Measurements from ENCODE around the gene KCNJ10. TPM values are rescaled to one million over a fixed set of nuclear protein-coding genes. Genes with fewer than 3 reads are reported as not detected.

KCNJ10 gene
- total RNA-seq, 2 experiments from 2014 or later = not detected

DNA sequence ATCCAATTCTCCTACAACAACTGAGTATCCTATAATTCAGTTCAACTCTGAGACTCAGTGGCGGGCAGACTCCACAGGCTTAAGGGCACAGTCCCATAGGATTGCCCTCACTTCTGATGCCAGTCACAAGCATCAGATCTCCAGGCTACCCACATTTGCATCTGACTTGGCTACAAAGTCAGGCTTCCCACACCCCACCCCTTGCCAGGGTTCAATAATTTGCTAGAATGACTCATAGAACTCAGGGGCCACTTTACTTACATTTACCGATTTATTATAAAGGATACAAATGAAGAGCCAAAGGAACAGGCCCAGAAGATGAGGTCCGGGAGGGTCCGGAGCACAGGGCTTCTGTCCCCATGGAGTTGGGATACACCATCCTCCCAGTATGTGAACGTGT is 80.0 kb downstream of the KCNJ10 start:
- POLR2A ChIA-PET = no interaction called here
- no peak for ATAC-seq (ENCODE audit: low read depth)
- Mint-ChIP-seq H3K4me3 (no peak overlapping the region), H3K36me3 (no peaks in the 10 kb centered on the region), H3K27me3 (peaks cover 25% of the 10 kb centered on the region), H3K9me3 (no peaks in the 10 kb centered on the region), H3K4me1 (peaks cover 4% of the 10 kb centered on the region), H3K27ac (no peak overlapping the region)
- no peak for DNase-seq

DNA sequence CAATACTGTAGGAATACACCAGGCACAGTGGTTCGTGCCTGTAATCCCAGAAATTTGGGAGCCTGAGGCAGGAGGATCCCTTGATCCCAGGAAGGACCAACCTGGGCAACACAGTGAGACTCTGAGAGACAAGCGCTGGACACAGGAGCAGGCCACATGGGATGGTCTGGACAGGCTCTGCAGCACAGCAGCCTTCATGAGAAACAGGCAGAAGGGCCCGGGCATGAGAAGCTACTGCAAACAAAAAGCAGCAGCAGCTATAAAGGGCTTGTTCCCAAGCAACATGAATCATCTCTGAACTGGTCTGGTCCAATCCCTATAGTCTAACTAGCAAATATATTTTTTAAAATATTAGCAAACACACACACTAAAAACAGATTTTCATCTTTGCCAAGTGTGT is 80.4 kb downstream of the KCNJ10 start:
- POLR2A ChIA-PET = no interaction called here

DNA sequence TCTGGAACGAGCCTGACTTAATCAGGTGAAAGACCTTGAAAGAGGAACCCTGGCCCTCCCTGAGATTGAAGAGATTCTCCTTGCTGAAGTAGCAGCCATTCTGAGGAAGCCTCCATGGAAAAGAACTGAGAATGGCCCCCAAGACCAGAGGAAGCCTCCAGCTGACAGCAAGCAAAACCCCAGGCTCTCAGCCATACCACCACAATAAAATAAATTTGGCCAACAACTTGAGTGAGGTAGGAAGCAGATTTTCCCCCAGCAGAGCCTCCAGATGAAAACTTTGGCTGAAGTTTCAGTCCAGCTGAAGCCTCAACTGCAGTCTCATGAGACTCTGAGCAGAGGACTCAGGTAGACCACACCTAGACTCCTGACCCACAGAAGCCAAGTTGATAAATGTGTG is 82.0 kb downstream of the KCNJ10 start:
- no peak overlapping the region for H3K27ac Mint-ChIP-seq
- ATAC-seq (ENCODE audit: low read depth) = no peak

More for the DNA sequence above, 80.4 kb downstream of the KCNJ10 start:
- Mint-ChIP-seq H3K27ac (no peak overlapping the region), H3K9me3 (no peaks in the 10 kb centered on the region), H3K27me3 (peaks cover 25% of the 10 kb centered on the region), H3K4me1 (peaks cover 4% of the 10 kb centered on the region), H3K36me3 (no peaks in the 10 kb centered on the region), H3K4me3 (no peak overlapping the region)
- ATAC-seq (ENCODE audit: low read depth) = no peak
- DNase-seq = no peak

DNA sequence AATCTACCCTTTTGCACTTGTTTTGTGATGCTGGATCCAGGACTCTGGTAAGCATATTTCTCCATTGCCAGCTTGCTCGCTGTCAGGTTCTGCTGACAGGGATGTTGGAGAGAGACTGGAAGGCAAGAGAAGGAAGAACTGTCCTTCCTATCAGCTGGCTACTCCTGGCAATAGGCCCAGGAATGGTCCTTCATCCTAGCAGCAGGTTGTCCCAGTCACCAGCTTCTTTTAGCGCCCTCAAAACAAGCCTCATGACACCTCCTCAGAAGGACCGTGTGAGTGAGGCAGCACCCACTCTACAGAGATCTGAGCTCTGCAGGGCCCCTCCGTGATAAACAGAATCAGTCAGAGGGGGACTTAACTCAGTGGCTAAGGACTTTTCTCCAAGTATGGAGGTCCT is 82.8 kb downstream of the KCNJ10 start:
- Mint-ChIP-seq H3K4me1 (peaks cover 4% of the 10 kb centered on the region), H3K36me3 (no peaks in the 10 kb centered on the region), H3K27me3 (peaks cover 19% of the 10 kb centered on the region), H3K27ac (no peak overlapping the region), H3K9me3 (no peaks in the 10 kb centered on the region), H3K4me3 (no peak overlapping the region)
- ATAC-seq (ENCODE audit: low read depth) (no peak), DNase-seq (no peak)
- POLR2A ChIA-PET = no interaction called here

More for the DNA sequence above, 82.0 kb downstream of the KCNJ10 start:
- POLR2A ChIA-PET = no interaction called here
- peaks cover 4% of the 10 kb centered on the region for H3K4me1 Mint-ChIP-seq
- H3K36me3 Mint-ChIP-seq = no peaks in the 10 kb centered on the region
- DNase-seq = no peak
- no peak overlapping the region for H3K4me3 Mint-ChIP-seq
- peaks cover 25% of the 10 kb centered on the region for H3K27me3 Mint-ChIP-seq
- H3K9me3 Mint-ChIP-seq = no peaks in the 10 kb centered on the region

DNA sequence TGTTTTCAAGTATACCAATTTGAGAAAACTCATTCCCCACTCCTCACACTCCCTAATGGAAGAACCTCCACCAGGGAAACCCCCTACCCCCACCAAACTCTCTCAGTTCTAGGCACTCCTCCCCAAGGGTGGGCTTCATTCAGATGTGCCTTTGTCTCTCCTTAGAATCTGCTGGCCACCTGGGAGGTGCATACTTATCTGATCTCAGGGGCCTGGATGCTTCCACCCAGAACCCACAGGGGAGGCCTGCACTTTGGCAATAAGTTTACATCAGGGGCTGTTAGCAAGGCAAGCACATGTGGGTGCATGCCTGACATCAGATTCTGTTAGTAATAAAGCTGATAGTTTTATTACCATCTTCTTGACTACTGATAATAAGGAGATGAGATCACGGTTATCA is 83.4 kb downstream of the KCNJ10 start:
- ATAC-seq (ENCODE audit: low read depth) = no peak
- H3K9me3 Mint-ChIP-seq = no peaks in the 10 kb centered on the region
- peaks cover 18% of the 10 kb centered on the region for H3K27me3 Mint-ChIP-seq
- H3K27ac Mint-ChIP-seq = no peak overlapping the region
- POLR2A ChIA-PET = no interaction called here
- no peak overlapping the region for H3K4me3 Mint-ChIP-seq
- H3K4me1 Mint-ChIP-seq = peaks cover 1% of the 10 kb centered on the region
- no peak for DNase-seq
- H3K36me3 Mint-ChIP-seq = no peaks in the 10 kb centered on the region

DNA sequence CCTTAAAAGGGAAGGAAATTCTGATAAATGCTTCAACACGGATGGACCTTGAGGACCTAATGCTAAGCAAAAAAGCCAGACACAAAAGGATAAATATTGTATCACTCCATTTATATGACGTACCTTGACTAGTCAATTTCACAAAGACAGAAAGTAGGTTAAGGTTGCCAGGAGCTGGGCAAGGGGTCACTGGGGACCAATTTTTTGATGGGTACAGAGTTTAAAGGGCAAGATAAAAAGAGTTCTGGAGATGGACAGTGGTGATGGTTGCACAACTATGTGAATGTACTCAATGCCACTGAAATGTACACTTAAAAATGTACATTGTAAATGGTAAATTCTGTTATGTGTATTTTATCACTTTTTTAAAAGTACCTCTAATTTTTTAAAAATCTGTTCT is 83.9 kb downstream of the KCNJ10 start:
- Mint-ChIP-seq H3K4me1 (no peaks in the 10 kb centered on the region), H3K27ac (no peak overlapping the region), H3K36me3 (no peaks in the 10 kb centered on the region), H3K27me3 (peaks cover 18% of the 10 kb centered on the region), H3K9me3 (no peaks in the 10 kb centered on the region), H3K4me3 (no peak overlapping the region)
- no peak for ATAC-seq (ENCODE audit: low read depth)
- POLR2A ChIA-PET = no interaction called here
- DNase-seq = no peak

DNA sequence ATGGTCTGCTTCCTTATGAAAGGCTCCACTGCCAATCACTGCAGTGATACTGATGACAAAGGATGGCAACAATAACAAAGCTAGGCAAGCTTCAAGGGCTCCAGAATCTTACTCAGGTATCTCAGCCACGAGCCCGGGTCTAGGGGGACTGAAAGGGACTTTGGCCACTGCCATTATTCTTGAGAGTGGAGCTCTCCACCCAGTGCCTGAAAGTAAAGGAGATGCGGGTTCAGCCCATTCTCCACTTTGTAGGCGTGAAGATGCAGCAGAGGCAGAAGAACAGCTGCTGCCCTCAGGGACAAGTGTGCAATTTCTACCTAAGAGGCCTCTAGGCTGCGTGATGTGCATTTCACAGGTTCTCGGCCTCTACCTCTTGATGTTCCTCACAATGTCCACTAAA is 84.5 kb downstream of the KCNJ10 start:
- POLR2A ChIA-PET = interaction anchor here (0.6 kb wide), 1 partner anchor 47 kb away, joined by 3 read pairs; no protein-coding TSS in a partner anchor
- Mint-ChIP-seq H3K4me3 (no peak overlapping the region), H3K4me1 (no peaks in the 10 kb centered on the region), H3K9me3 (no peaks in the 10 kb centered on the region), H3K36me3 (no peaks in the 10 kb centered on the region), H3K27ac (no peak overlapping the region), H3K27me3 (peaks cover 18% of the 10 kb centered on the region)
- ATAC-seq (ENCODE audit: low read depth) (no peak), DNase-seq (no peak)

DNA sequence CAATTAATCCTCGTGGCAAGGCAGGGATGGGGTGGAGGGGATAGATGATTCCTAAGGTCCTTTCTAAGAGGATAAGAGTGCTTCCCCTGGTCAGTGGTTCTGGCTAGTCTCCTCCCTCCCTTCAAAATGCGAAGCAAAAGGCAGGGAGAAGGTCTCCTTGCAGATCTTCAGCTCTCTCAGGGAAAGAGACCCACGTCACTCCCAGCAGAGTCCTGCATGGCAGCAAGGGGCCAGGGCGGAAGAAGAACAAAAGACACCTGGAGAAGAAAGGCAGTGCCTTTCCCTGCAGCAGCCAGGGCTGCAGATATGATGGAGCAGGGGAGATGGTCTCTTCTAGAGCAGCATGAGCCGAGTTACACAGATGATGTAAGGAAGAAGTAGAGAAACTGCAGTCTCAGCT is 86.3 kb downstream of the KCNJ10 start:
- no peaks in the 10 kb centered on the region for H3K36me3 Mint-ChIP-seq
- H3K4me1 Mint-ChIP-seq = no peaks in the 10 kb centered on the region
- no peaks in the 10 kb centered on the region for H3K9me3 Mint-ChIP-seq
- no peak for ATAC-seq (ENCODE audit: low read depth)
- no peak for DNase-seq
- no peak overlapping the region for H3K4me3 Mint-ChIP-seq
- POLR2A ChIA-PET = no interaction called here
- H3K27me3 Mint-ChIP-seq = peaks cover 20% of the 10 kb centered on the region
- no peak overlapping the region for H3K27ac Mint-ChIP-seq

DNA sequence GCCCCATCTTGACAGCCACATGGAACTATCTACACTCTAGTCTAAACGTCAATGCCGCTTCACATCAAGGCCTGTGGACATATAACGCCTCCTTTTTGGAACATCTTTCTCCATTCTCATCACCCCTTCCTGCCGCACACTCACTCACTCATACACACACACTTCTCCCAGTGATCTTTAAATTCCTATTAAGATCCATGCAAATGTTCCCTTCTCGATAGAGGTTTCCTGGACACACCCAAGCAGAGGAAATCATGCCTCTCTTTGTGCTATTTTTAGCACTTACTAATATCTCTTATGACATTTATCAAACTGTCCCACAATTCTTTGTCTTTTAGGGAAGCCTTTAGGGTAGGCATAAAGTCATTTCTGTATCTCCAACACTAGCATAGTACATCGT is 87.7 kb downstream of the KCNJ10 start:
- DNase-seq = no peak

DNA sequence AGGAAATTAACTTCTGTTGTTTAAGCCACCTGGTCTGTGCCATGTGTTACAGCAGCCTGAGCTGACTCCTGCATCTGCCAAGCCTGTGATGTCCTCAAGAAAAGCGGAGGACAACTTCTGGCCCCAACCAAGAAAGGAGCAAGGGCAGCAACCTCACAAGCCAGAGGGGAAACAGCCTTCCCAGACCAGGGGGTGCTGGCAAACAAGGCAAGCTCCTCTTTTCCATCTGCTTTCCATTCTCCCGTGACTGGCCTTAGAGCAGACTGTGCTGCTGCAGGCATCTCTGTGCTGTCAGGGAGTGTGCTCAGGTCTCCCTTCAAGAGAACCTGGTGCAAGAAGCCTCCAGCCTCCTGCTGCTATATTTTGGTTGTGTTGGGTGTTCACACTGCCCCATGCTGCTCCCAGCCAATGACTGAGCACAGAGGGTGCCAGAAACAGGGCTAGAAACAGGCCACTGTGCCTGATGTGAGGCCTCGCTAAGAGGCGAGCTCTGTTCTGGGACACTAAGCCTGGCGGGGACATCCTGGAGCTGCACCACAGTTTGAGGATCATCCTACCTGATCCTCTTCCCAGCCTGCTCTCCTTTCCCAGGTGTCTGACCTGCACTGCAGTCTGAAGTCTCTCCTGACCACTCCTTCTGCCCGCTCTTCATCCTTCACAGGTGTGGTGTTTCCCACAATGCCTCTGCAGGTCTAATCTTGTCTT is 88.5 kb downstream of the KCNJ10 start:
- Mint-ChIP-seq H3K4me1 (no peaks in the 10 kb centered on the region), H3K4me3 (no peak overlapping the region), H3K9me3 (no peaks in the 10 kb centered on the region), H3K27ac (no peak overlapping the region), H3K27me3 (peaks cover 29% of the 10 kb centered on the region), H3K36me3 (no peaks in the 10 kb centered on the region)
- POLR2A ChIA-PET = interaction anchor here (0.5 kb wide), 1 partner anchor 13 kb away, joined by 5 read pairs; no protein-coding TSS in a partner anchor
- ATAC-seq (ENCODE audit: low read depth) (no peak), DNase-seq (no peak)

More for the DNA sequence above, 87.7 kb downstream of the KCNJ10 start:
- Mint-ChIP-seq H3K27ac (no peak overlapping the region), H3K27me3 (peaks cover 27% of the 10 kb centered on the region), H3K4me1 (no peaks in the 10 kb centered on the region), H3K9me3 (no peaks in the 10 kb centered on the region), H3K4me3 (no peak overlapping the region), H3K36me3 (no peaks in the 10 kb centered on the region)
- POLR2A ChIA-PET = interaction anchor here (0.5 kb wide), 1 partner anchor 14 kb away, joined by 5 read pairs; no protein-coding TSS in a partner anchor
- no peak for ATAC-seq (ENCODE audit: low read depth)

DNA sequence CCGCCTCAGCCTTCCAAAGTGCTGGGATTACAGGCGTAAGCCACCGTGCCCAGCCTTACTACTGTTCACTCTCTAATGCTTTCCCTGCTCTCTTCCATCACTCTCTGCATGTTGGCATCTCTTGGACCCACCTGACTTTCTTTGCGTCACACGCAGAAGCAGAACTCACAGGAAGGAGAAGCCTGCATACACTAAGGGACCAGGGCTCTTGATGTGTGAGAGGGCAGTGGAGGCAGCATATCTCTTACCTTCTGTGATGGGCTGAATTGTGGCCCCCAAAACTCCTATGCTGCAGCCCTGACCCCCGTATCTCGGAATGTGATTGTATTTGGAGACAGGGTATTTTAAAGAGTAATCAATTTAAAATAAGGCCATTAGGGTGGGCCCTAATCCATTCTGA is 89.2 kb downstream of the KCNJ10 start:
- Mint-ChIP-seq H3K27me3 (peaks cover 29% of the 10 kb centered on the region), H3K36me3 (no peaks in the 10 kb centered on the region), H3K4me1 (no peaks in the 10 kb centered on the region), H3K4me3 (no peak overlapping the region), H3K9me3 (no peaks in the 10 kb centered on the region), H3K27ac (no peak overlapping the region)
- POLR2A ChIA-PET = no interaction called here
- ATAC-seq (ENCODE audit: low read depth) = no peak
- DNase-seq = no peak

DNA sequence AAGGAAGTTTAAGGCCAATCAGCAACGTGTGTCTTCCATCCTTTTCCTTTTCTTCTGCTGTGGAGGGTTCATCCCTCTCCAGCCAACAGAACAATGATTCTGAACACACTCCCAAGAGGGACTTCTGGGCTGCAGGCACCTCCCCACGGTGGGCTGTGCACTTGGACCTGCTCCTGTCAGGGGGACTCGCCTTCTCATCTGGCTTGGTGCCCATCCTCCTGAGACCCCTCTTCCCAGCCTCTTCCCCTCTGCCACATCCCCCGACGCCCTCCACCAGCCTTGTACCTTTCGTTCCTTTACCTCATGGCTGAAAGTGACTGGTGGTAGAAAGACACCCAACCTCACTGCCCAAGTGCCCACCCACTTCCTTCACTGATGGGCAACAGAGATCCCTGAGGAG is 89.9 kb downstream of the KCNJ10 start:
- H3K27me3 Mint-ChIP-seq = peaks cover 29% of the 10 kb centered on the region
- H3K4me3 Mint-ChIP-seq = no peak overlapping the region
- no peak for DNase-seq
- no peak for ATAC-seq (ENCODE audit: low read depth)
- no peaks in the 10 kb centered on the region for H3K9me3 Mint-ChIP-seq
- H3K36me3 Mint-ChIP-seq = no peaks in the 10 kb centered on the region
- no peak overlapping the region for H3K27ac Mint-ChIP-seq
- POLR2A ChIA-PET = no interaction called here
- no peaks in the 10 kb centered on the region for H3K4me1 Mint-ChIP-seq

DNA sequence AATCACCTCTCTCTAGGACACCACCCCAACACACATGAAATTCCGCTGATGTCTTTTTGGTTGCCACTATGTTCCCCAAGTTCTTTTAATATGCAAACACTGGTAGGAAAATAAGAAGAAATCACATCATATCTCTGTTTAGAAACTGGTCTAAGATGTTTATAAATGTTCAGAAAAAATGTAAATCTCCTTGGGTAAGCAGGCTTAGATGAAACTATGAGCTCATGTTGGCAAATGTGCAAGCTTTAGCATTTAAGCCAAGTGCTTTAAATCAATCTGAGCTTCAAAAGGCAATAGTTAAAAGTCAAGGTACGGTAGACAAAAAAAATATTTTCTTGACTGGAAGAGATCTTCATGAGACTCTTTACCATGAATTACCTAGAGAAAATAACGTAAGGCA is 90.7 kb downstream of the KCNJ10 start:
- H3K36me3 Mint-ChIP-seq = no peaks in the 10 kb centered on the region
- no peaks in the 10 kb centered on the region for H3K9me3 Mint-ChIP-seq
- no peak for ATAC-seq (ENCODE audit: low read depth)
- POLR2A ChIA-PET = no interaction called here
- DNase-seq = no peak
- no peak overlapping the region for H3K27ac Mint-ChIP-seq
- H3K4me1 Mint-ChIP-seq = no peaks in the 10 kb centered on the region
- no peak overlapping the region for H3K4me3 Mint-ChIP-seq
- peaks cover 29% of the 10 kb centered on the region for H3K27me3 Mint-ChIP-seq

DNA sequence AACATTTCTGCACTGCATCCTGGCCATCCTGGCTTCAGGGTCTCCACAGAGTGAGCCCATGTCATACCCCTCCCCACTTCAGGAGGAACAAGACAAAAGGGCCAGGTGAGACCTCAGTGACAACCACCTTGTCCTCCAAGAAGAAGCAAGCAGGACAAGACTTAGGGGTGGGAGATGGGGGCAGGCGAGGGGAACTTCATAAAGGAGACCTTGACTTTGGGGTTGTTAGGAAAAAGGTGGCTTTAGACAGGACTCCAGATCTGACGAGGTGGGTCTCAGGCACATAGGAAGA is 91.9 kb downstream of the KCNJ10 start:
- no peaks in the 10 kb centered on the region for H3K4me1 Mint-ChIP-seq
- no peak overlapping the region for H3K4me3 Mint-ChIP-seq
- DNase-seq (no peak), ATAC-seq (ENCODE audit: low read depth) (no peak)
- no peaks in the 10 kb centered on the region for H3K9me3 Mint-ChIP-seq
- H3K36me3 Mint-ChIP-seq = no peaks in the 10 kb centered on the region
- H3K27ac Mint-ChIP-seq = no peak overlapping the region
- H3K27me3 Mint-ChIP-seq = peaks cover 25% of the 10 kb centered on the region
- POLR2A ChIA-PET = no interaction called here

Measured in activated naive CD8-positive, alpha-beta T cell treated with anti-CD3 and anti-CD28 coated beads, Interleukin-2, amount 10 ng/mL, durations not matched to agents 7 days and 5 days (primary cell).